GM12878 (cell line): Measurements from ENCODE around the gene GNRHR. TPM values are rescaled to one million over a fixed set of nuclear protein-coding genes. Genes with fewer than 3 reads are reported as not detected.

ENCODE experiments used
- ATF7 ChIP-seq: fragments of 450-650 bp; IDR thresholded peaks from 2 replicates; pipeline ENCODE4 v1.6.1; 2016; ENCODE audit warnings: low read depth, mild to moderate bottlenecking
- IKZF2 ChIP-seq, 2 experiments: fragments of 450-650 bp; IDR thresholded peaks; 2 replicates each; pipeline ENCODE4 v1.6.1; 2017; ENCODE audit warnings: mild to moderate bottlenecking in 2 of 2, moderate library complexity in 2 of 2
- NFYA ChIP-seq: IDR thresholded peaks from 2 replicates; pipeline ENCODE4 v1.6.1; 2011; ENCODE audit warnings: low read depth, mild to moderate bottlenecking, low read length, improper control_type of control experiment, borderline replicate concordance
- POLR2AphosphoS2 ChIP-seq: IDR thresholded peaks from 2 replicates; pipeline ENCODE4 v1.6.1; 2011; ENCODE audit warnings: low read depth, mild to moderate bottlenecking, low read length, improper control_type of control experiment, moderate library complexity
- SREBF2 ChIP-seq: IDR thresholded peaks from 2 replicates; pipeline ENCODE4 v1.6.1; 2012; ENCODE audit warnings: mild to moderate bottlenecking, low read length
- SUZ12 ChIP-seq: fragments of 200-600 bp; sonication (generic); IDR thresholded peaks from one replicate; pipeline ENCODE4 v1.6.1; 2018; ENCODE audit warnings: antibody characterized with exemption, mild to moderate bottlenecking; ENCODE audit not compliant: unreplicated experiment
- polyA plus RNA-seq, 11 experiments: library from polyadenylated mRNA; depleted of rRNA in 4 of 11; unstranded in 6 of 11; stranded (reverse) in 5 of 11; fragments of >200 nt; fragmentation: Nextera tagmentation in 4 of 11; fragmentation: Illumina TruSeq in 1 of 11; extraction: Ambion mirVana in 4 of 11; extraction: Trizol in 1 of 11; gene quantifications; 1 replicate in 1 of 11; 2 replicates in 10 of 11; pipeline versions ENCODE4 v1.2.1 to v1.2.3, GENCODE V29; 2011 to 2016; ENCODE audit warnings: inconsistent platforms in 2 of 11, missing spikeins in 2 of 11, low read depth in 1 of 11
- total RNA-seq, 4 experiments: library from RNA; depleted of rRNA in 3 of 4; stranded (reverse); fragments of >200 nt in 3 of 4; fragmentation: Illumina TruSeq in 1 of 4; extraction: Trizol in 1 of 4; gene quantifications; 2 replicates each; pipeline versions ENCODE4 v1.2.1 to v1.2.3, GENCODE V29; 2013 to 2021
- TF ChIP-seq, protein P1 (sequence below): IDR thresholded peaks from 2 replicates; pipeline ENCODE4 v1.6.1; 2012; ENCODE audit warnings: improper control_type of control experiment, low read depth, low read length; ENCODE audit not compliant: insufficient replicate concordance
- TF ChIP-seq, protein P2 (sequence below), 3 experiments: IDR thresholded peaks in 2 of 3; conservative IDR thresholded peaks in 1 of 3; 2 replicates each; pipeline ENCODE4 v1.5.1; 2011; ENCODE audit warnings: low read depth in 3 of 3, low read length in 3 of 3, mild to moderate bottlenecking in 3 of 3, control low read depth in 2 of 3, moderate library complexity in 2 of 3, inconsistent platforms in 1 of 3, mixed read lengths in 1 of 3; ENCODE audit not compliant: control insufficient read depth in 2 of 3, insufficient read depth in 1 of 3; ENCODE audit errors: extremely low read depth in 1 of 3

The GNRHR gene
- total and polyA plus RNA-seq, 10 of the 15 experiments (the other 5 are each of a cell fraction or from before 2014, with no cell fraction given), result 0.02 to 0.12 (median 0.08) TPM; not detected in 7

DNA sequence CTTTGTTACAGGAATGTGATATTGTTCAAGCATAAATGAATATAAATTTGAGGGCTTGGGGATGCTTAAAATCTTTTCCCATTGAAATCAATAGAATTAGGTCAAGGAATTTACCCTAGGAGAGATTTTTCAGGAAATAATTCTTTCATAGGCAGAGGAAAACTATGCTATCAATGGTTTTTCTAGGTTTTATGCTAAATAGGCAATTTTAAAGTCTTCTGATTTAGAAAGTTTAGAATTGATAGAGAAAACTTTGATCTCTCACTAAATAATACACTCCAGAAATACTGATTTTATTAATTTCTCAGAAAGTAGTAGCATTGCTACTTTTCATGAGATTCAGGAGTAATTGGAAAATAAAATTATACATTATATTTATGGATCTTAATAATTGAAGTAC is 36.5 kb upstream of the GNRHR start (continued):
- TF ChIP-seq, protein P1, sequence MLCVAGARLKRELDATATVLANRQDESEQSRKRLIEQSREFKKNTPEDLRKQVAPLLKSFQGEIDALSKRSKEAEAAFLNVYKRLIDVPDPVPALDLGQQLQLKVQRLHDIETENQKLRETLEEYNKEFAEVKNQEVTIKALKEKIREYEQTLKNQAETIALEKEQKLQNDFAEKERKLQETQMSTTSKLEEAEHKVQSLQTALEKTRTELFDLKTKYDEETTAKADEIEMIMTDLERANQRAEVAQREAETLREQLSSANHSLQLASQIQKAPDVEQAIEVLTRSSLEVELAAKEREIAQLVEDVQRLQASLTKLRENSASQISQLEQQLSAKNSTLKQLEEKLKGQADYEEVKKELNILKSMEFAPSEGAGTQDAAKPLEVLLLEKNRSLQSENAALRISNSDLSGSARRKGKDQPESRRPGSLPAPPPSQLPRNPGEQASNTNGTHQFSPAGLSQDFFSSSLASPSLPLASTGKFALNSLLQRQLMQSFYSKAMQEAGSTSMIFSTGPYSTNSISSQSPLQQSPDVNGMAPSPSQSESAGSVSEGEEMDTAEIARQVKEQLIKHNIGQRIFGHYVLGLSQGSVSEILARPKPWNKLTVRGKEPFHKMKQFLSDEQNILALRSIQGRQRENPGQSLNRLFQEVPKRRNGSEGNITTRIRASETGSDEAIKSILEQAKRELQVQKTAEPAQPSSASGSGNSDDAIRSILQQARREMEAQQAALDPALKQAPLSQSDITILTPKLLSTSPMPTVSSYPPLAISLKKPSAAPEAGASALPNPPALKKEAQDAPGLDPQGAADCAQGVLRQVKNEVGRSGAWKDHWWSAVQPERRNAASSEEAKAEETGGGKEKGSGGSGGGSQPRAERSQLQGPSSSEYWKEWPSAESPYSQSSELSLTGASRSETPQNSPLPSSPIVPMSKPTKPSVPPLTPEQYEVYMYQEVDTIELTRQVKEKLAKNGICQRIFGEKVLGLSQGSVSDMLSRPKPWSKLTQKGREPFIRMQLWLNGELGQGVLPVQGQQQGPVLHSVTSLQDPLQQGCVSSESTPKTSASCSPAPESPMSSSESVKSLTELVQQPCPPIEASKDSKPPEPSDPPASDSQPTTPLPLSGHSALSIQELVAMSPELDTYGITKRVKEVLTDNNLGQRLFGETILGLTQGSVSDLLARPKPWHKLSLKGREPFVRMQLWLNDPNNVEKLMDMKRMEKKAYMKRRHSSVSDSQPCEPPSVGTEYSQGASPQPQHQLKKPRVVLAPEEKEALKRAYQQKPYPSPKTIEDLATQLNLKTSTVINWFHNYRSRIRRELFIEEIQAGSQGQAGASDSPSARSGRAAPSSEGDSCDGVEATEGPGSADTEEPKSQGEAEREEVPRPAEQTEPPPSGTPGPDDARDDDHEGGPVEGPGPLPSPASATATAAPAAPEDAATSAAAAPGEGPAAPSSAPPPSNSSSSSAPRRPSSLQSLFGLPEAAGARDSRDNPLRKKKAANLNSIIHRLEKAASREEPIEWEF, result no peak
- no peak for TF ChIP-seq POLR2AphosphoS2
- TF ChIP-seq, protein P2, sequence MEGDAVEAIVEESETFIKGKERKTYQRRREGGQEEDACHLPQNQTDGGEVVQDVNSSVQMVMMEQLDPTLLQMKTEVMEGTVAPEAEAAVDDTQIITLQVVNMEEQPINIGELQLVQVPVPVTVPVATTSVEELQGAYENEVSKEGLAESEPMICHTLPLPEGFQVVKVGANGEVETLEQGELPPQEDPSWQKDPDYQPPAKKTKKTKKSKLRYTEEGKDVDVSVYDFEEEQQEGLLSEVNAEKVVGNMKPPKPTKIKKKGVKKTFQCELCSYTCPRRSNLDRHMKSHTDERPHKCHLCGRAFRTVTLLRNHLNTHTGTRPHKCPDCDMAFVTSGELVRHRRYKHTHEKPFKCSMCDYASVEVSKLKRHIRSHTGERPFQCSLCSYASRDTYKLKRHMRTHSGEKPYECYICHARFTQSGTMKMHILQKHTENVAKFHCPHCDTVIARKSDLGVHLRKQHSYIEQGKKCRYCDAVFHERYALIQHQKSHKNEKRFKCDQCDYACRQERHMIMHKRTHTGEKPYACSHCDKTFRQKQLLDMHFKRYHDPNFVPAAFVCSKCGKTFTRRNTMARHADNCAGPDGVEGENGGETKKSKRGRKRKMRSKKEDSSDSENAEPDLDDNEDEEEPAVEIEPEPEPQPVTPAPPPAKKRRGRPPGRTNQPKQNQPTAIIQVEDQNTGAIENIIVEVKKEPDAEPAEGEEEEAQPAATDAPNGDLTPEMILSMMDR (IDR thresholded peaks at IDR 0.05 in 2 of 3, conservative IDR thresholded peaks at IDR 0.05 in 1 of 3; ENCODE audit: control insufficient read depth in 2 of 3, extremely low read depth in 1 of 3, insufficient read depth in 1 of 3, low read depth in 3 of 3, low read length in 3 of 3), result no peak
- TF ChIP-seq SREBF2, result no peak
- TF ChIP-seq SUZ12, result no peak
- TF ChIP-seq ATF7, result no peak
- no peak for TF ChIP-seq NFYA
- TF ChIP-seq IKZF2 (IDR thresholded peaks at IDR 0.05), result no peak
